Suppressor macrophage treated with lipopolysaccharide for 1 hour (primary cell): ENCODE measurements around the gene RANBP2.
A peak's percentile ranks its signal among the peaks of the same experiment; 100 is the strongest.

Source experiments
- DNase-seq, 3 donors: peaks; one replicate each; pipeline ENCODE4 v3.0.0-alpha.2; 2020 to 2022

The RANBP2 gene

GRCh38 chr2:108786008-108786353 is 66.7 kb downstream of the RANBP2 start:
- no peak for DNase-seq

GRCh38 chr2:108786354-108787215 is 67.3 kb downstream of the RANBP2 start, which contains the start of gene CCDC138:
Gene CCDC138 (plus strand): TSS chr2:108786771. CDS start chr2:108786823, 52 bp downstream.
- DNase-seq = peak; percentile 80 to 95 (median 91)

- DNase-seq = peak in 1 of 3 donors; percentile 17
Observed at GRCh38 chr2:108787216-108787541, 67.9 kb downstream of the RANBP2 start.

- DNase-seq = no peak
Observed at GRCh38 chr2:108803045-108803736, 83.9 kb downstream of the RANBP2 start.

- DNase-seq = no peak
Observed at GRCh38 chr2:108805032-108805431, 85.8 kb downstream of the RANBP2 start.

GRCh38 chr2:108805782-108806181 is 86.5 kb downstream of the RANBP2 start:
- no peak for DNase-seq

GRCh38 chr2:108806371-108807113 is 87.3 kb downstream of the RANBP2 start:
- no peak for DNase-seq

GRCh38 chr2:108809936-108810335 is 90.7 kb downstream of the RANBP2 start:
- DNase-seq = no peak

GRCh38 chr2:108810993-108811957 is 92.0 kb downstream of the RANBP2 start:
- DNase-seq = no peak

- DNase-seq = no peak
Observed at GRCh38 chr2:108813732-108814131, 94.5 kb downstream of the RANBP2 start.

GRCh38 chr2:108820482-108820881 is 101.2 kb downstream of the RANBP2 start:
- no peak for DNase-seq

- no peak for DNase-seq
Observed at GRCh38 chr2:108823286-108823685, 104.0 kb downstream of the RANBP2 start.

- DNase-seq = no peak
Observed at GRCh38 chr2:108824316-108825070, 105.2 kb downstream of the RANBP2 start.

- no peak for DNase-seq
Observed at GRCh38 chr2:108825254-108825653, 106.0 kb downstream of the RANBP2 start.

GRCh38 chr2:108825736-108826135 is 106.5 kb downstream of the RANBP2 start:
- DNase-seq = no peak

- DNase-seq = no peak
Observed at GRCh38 chr2:108829578-108830310, 110.5 kb downstream of the RANBP2 start.

GRCh38 chr2:108833219-108833618 is 113.9 kb downstream of the RANBP2 start:
- DNase-seq = no peak

GRCh38 chr2:108834620-108835019 is 115.3 kb downstream of the RANBP2 start:
- no peak for DNase-seq

GRCh38 chr2:108835040-108835439 is 115.8 kb downstream of the RANBP2 start:
- DNase-seq = no peak
